Naive thymus-derived CD4-positive, alpha-beta T cell (primary cell): ENCODE measurements around the gene NPAS2. TPM values are rescaled to one million over a fixed set of nuclear protein-coding genes. Genes with fewer than 3 reads are reported as not detected.
A peak's percentile ranks its signal among the peaks of the same experiment; 100 is the strongest.

ENCODE experiments used
- ATAC-seq: fragments of 150-1000 bp; cut with Tn5 transposase; 2 replicates; pipeline ENCODE4 v1.10.0; 2021; ENCODE audit warnings: mild to moderate bottlenecking, moderate library complexity
- CTCF ChIA-PET: fragments of 350-600 bp; sonication (Branson Sonifier 250); formaldehyde crosslinking; loops from one replicate; lab custom pipeline; 2021; ENCODE audit warnings: antibody characterized with exemption; lab: Charles Lee
- POLR2A ChIA-PET: fragments of 350-600 bp; sonication (Branson Sonifier 250); formaldehyde crosslinking; loops from one replicate; lab custom pipeline; 2021; ENCODE audit warnings: antibody characterized with exemption, inconsistent platforms; lab: Charles Lee
- DNase-seq, 9 donors: peaks; one replicate each; pipeline versions ENCODE4 v3.0.0 to v3.0.0-alpha.2; 2020 to 2022; ENCODE audit warnings: mixed read lengths in 1 of 9
- H3K27ac ChIP-seq: one replicate; pipeline ENCODE4 v1.7.0; 2013; ENCODE audit warnings: mild to moderate bottlenecking, low read depth, low read length, moderate library complexity
- H3K27me3 ChIP-seq, 2 donors: one replicate each; pipeline ENCODE4 v1.7.0; 2013; ENCODE audit warnings: low read length in 2 of 2, mild to moderate bottlenecking in 2 of 2, moderate library complexity in 2 of 2; ENCODE audit not compliant: control insufficient read depth in 2 of 2, insufficient read depth in 2 of 2
- H3K36me3 ChIP-seq, 3 experiments: 1 replicate in 2 of 3; 2 replicates in 1 of 3; pipeline ENCODE4 v1.7.0; 2013; ENCODE audit warnings: low read length in 3 of 3, mild to moderate bottlenecking in 3 of 3, moderate library complexity in 1 of 3; ENCODE audit not compliant: insufficient read depth in 3 of 3, control insufficient read depth in 2 of 3
- H3K4me1 ChIP-seq, 2 donors: one replicate each; pipeline ENCODE4 v1.7.0; 2013; ENCODE audit warnings: low read length in 2 of 2, mild to moderate bottlenecking in 2 of 2, moderate library complexity in 1 of 2; ENCODE audit not compliant: control insufficient read depth in 2 of 2, insufficient read depth in 2 of 2
- H3K4me3 ChIP-seq: 2 replicates; pipeline ENCODE4 v1.7.0; 2013; ENCODE audit warnings: mild to moderate bottlenecking, low read length
- H3K9me3 ChIP-seq, 3 experiments: 1 replicate in 2 of 3; 2 replicates in 1 of 3; pipeline ENCODE4 v1.7.0; 2013; ENCODE audit warnings: low read length in 3 of 3; ENCODE audit not compliant: control insufficient read depth in 2 of 3
- H3K27ac Mint-ChIP-seq, 9 donors: one replicate each; pipeline ENCODE4 v1.8.0; 2020 to 2022; ENCODE audit warnings: mixed read lengths in 9 of 9, mild to moderate bottlenecking in 8 of 9, moderate library complexity in 5 of 9, inconsistent platforms in 2 of 9
- H3K27me3 Mint-ChIP-seq, 5 donors: one replicate each; pipeline ENCODE4 v1.8.0; 2021 to 2022; ENCODE audit warnings: mixed read lengths in 5 of 5, mild to moderate bottlenecking in 1 of 5
- H3K36me3 Mint-ChIP-seq, 5 donors: one replicate each; pipeline ENCODE4 v1.8.0; 2020 to 2022; ENCODE audit warnings: mixed read lengths in 5 of 5, mild to moderate bottlenecking in 3 of 5, inconsistent platforms in 1 of 5
- H3K4me1 Mint-ChIP-seq, 7 donors: one replicate each; pipeline ENCODE4 v1.8.0; 2020 to 2022; ENCODE audit warnings: mixed read lengths in 7 of 7, mild to moderate bottlenecking in 3 of 7, inconsistent platforms in 1 of 7
- H3K4me3 Mint-ChIP-seq, 10 donors: one replicate each; pipeline ENCODE4 v1.8.0; 2020 to 2022; ENCODE audit warnings: mild to moderate bottlenecking in 10 of 10, mixed read lengths in 10 of 10, moderate library complexity in 6 of 10, inconsistent platforms in 2 of 10
- H3K9me3 Mint-ChIP-seq, 11 donors: one replicate each; pipeline ENCODE4 v1.8.0; 2020 to 2022; ENCODE audit warnings: mixed read lengths in 11 of 11, mild to moderate bottlenecking in 4 of 11, inconsistent platforms in 1 of 11, moderate library complexity in 1 of 11
- intact Hi-C, 2 donors: fragments of 100-400 bp; cut with micrococcal nuclease; formaldehyde crosslinking; loops; one replicate each; pipeline ENCODE4 v1.15.1; 2023
- polyA plus RNA-seq, 2 donors: library from polyadenylated mRNA; unstranded; fragments of 300-500 nt; fragmentation: Illumina TruSeq; gene quantifications; one replicate each; pipeline ENCODE4 v1.2.3, GENCODE V29; 2021
- total RNA-seq, 6 experiments: library from RNA in 5 of 6; stranded (reverse) in 5 of 6; gene quantifications; 1 replicate in 5 of 6; 2 replicates in 1 of 6; pipeline ENCODE4 v1.2.3 and lab custom pipeline; 2021 to 2026

Gene NPAS2
- total and polyA plus RNA-seq, 7 experiments from 2014 or later: 1.2 to 15.0 (median 8.3) TPM

DNA sequence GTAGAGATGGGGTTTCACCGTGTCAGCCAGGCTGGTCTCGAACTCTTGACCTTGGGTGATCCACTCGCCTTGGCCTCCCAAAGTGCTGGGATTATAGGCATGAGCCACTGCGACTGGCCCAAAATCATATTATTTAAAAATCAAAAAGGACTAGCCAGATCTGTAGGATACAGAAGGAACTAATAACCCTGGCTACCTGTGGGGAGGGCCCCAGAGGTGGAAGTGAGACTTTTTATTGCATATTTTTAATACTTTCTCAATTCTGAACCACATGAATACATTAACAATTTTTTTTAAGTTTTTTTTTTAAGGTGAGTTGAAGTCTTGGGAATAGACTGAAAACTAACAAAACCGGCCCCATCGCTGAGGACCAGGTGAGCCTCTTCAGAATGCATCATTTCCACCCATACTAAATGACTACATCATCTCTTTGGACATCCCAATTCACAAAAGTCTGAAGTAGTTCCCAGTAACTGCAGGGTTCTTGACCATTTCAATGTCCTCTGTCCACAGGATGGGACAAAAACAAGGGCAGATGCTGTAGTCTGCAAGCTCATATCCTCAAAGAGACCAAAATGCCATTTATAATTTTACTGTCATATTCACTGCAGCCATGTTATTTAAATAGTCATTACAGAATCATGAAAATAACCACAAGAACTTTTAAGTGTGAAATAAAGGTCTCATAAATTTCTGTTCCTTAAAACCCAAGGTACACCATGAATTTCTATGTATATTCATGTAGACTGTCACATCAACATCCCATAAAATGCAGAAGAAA lies 203.6 kb downstream of the NPAS2 start:
- no peaks in the 10 kb centered on the region for H3K27me3 ChIP-seq
- CTCF ChIA-PET: interaction anchor here (1.5 kb wide), 1 partner anchor 14 kb away, joined by 3 read pairs; no protein-coding TSS in a partner anchor
- no peak overlapping the region for H3K27ac ChIP-seq
- POLR2A ChIA-PET: no interaction called here
- Mint-ChIP-seq H3K27ac (peak overlapping the region in 2 of 9 donors; percentile 13 to 22), H3K4me3 (no peak overlapping the region), H3K27me3 (no peaks in the 10 kb centered on the region), H3K36me3 (peaks cover 0 to 9% (median 5%) of the 10 kb centered on the region in 5 donors), H3K4me1 (peaks cover 0 to 3% (median 0%) of the 10 kb centered on the region in 7 donors), H3K9me3 (no peaks in the 10 kb centered on the region)
- no peak overlapping the region for H3K4me3 ChIP-seq
- ATAC-seq: no peak
- DNase-seq: no peak
- no peaks in the 10 kb centered on the region for H3K9me3 ChIP-seq
- intact Hi-C loops: no loop called here
- H3K36me3 ChIP-seq: peaks cover 0 to 6% (median 0%) of the 10 kb centered on the region in 3 experiments
- no peaks in the 10 kb centered on the region for H3K4me1 ChIP-seq

DNA sequence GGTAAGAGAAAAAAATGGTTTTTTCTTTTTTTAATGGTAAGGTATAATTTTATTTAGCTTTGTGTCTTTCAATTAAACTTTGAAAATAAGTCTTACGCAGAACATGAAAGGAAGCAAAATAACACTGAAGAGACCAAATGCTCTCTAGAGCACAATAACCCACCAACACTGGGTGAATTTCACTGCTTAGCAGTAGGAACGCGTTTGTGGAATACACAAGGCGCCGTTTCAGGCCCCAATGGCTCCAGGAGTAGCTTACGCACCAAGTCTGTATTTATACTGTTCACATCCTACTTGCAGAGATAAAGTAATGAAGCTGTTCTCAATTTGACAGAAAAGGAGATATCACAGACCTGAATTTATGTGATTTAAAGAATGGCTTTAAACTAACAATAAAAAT lies 205.6 kb downstream of the NPAS2 start:
- peaks cover 0 to 6% (median 0%) of the 10 kb centered on the region in 5 donors for H3K36me3 Mint-ChIP-seq
- Histone ChIP-seq H3K4me3 (no peak overlapping the region), H3K27ac (no peak overlapping the region), H3K36me3 (no peaks in the 10 kb centered on the region), H3K9me3 (no peaks in the 10 kb centered on the region), H3K27me3 (no peaks in the 10 kb centered on the region), H3K4me1 (no peaks in the 10 kb centered on the region)
- no peak for ATAC-seq
- H3K4me1 Mint-ChIP-seq: peaks cover 0 to 3% (median 0%) of the 10 kb centered on the region in 7 donors
- ChIA-PET POLR2A (interaction anchor here (0.8 kb wide), 1 partner anchor 21 kb away, joined by 3 read pairs; no protein-coding TSS in a partner anchor), CTCF (no interaction called here)
- no peak overlapping the region for H3K4me3 Mint-ChIP-seq
- H3K27me3 Mint-ChIP-seq: no peaks in the 10 kb centered on the region
- intact Hi-C loops: no loop called here
- H3K9me3 Mint-ChIP-seq: no peaks in the 10 kb centered on the region
- H3K27ac Mint-ChIP-seq: no peak overlapping the region
- DNase-seq: no peak

DNA sequence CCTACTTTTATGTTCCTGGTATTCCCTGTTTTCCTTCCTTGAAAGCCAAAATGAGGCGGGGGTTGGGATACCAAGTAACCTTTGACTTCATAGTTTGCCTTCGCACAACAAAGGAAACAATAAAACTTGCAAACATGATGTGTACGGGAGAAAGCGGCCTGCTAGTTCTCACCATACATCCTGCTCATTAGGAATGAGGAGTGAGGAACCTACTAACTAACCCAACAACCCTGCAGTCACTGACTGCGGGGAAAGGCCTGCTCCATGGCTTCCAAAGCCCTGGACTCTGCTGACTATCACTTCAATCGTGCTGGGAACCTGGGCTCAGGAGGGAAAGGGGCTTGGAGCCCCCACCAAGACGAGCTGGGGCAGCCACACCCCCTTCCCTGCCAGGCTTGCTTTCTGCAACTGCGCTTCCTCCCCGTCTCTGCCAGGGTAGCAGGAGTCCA lies 206.3 kb downstream of the NPAS2 start:
- Mint-ChIP-seq H3K27ac (peak overlapping the region in 1 of 9 donors; percentile 32), H3K4me3 (no peak overlapping the region), H3K9me3 (no peaks in the 10 kb centered on the region), H3K36me3 (peaks cover 0 to 3% (median 0%) of the 10 kb centered on the region in 5 donors), H3K27me3 (no peaks in the 10 kb centered on the region), H3K4me1 (peaks cover 0 to 3% (median 0%) of the 10 kb centered on the region in 7 donors)
- H3K9me3 ChIP-seq: no peaks in the 10 kb centered on the region
- H3K27me3 ChIP-seq: no peaks in the 10 kb centered on the region
- H3K4me1 ChIP-seq: no peaks in the 10 kb centered on the region
- DNase-seq: no peak
- no peaks in the 10 kb centered on the region for H3K36me3 ChIP-seq
- ATAC-seq: no peak
- intact Hi-C loops: no loop called here
- ChIA-PET CTCF (interaction anchor here (0.6 kb wide), 1 partner anchor 1970 kb away, joined by 3 read pairs; no protein-coding TSS in a partner anchor), POLR2A (interaction anchor here (0.8 kb wide), 1 partner anchor 22 kb away, joined by 3 read pairs; no protein-coding TSS in a partner anchor)
- H3K27ac ChIP-seq: no peak overlapping the region
- no peak overlapping the region for H3K4me3 ChIP-seq

DNA sequence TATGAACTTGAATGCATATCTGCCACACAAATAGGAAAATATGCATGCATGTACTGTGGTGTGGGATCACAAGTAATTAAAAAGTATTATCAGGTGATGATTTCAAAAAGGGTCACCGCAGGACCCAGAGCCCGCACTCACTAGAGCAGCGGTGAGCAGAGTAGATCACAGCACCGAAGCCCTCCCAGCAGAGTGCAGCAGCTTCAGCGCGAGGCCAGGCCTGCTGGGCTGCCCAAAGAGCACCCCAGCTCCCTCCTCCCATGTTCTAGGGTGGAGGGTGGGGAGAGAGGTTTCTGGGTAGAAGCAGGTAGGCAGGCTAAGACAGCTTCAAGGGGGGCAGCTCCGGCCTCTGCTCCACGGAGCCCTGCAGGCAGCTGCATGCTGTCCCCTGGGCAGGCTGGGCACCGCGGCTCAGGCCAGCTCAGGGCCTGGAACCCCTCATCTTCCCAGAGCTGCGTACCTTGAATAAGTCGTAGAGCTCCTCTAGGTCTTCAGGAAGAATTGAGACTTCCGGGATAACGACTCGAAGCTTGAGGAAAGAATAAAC lies 207.1 kb downstream of the NPAS2 start:
- no peak for DNase-seq
- Histone ChIP-seq H3K27me3 (no peaks in the 10 kb centered on the region), H3K27ac (no peak overlapping the region), H3K4me1 (no peaks in the 10 kb centered on the region), H3K4me3 (no peak overlapping the region), H3K36me3 (no peaks in the 10 kb centered on the region), H3K9me3 (no peaks in the 10 kb centered on the region)
- Mint-ChIP-seq H3K27ac (no peak overlapping the region), H3K4me1 (peaks cover 0 to 3% (median 0%) of the 10 kb centered on the region in 7 donors), H3K27me3 (no peaks in the 10 kb centered on the region), H3K36me3 (peaks cover 0 to 3% (median 0%) of the 10 kb centered on the region in 5 donors), H3K9me3 (no peaks in the 10 kb centered on the region), H3K4me3 (no peak overlapping the region)
- ATAC-seq: no peak
- CTCF ChIA-PET: interaction anchor here (0.6 kb wide), 1 partner anchor 1971 kb away, joined by 3 read pairs; no protein-coding TSS in a partner anchor
- POLR2A ChIA-PET: interaction anchor here (0.6 kb wide), 2 partner anchors 186 to 618 kb away, joined by 3 read pairs; no protein-coding TSS in a partner anchor
- intact Hi-C loops: no loop called here

DNA sequence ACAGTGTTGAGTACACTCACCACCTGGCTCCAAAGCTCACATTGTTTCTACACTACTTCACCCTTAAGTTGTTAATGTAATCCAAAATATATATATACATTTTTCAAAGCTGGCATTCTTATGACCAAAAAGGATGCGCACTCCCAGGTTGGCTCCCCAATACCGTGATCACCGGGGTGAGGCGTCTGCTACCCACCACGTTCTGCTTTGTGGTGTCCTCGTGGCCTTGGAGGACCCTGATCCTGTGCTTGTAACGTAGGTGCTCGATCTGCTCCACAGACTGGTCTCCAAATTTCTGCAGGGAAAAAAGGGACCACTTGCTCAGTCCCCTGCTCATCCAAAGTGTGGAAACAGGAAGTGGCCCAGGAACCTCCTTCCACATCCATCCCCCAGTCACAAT lies 207.9 kb downstream of the NPAS2 start:
- ATAC-seq (no peak), DNase-seq (no peak)
- intact Hi-C loops: no loop called here
- Histone ChIP-seq H3K9me3 (no peaks in the 10 kb centered on the region), H3K27me3 (no peaks in the 10 kb centered on the region), H3K27ac (no peak overlapping the region), H3K36me3 (no peaks in the 10 kb centered on the region), H3K4me3 (no peak overlapping the region), H3K4me1 (no peaks in the 10 kb centered on the region)
- H3K4me3 Mint-ChIP-seq: no peak overlapping the region
- ChIA-PET CTCF (no interaction called here), POLR2A (interaction anchor here (0.6 kb wide), 1 partner anchor 619 kb away, joined by 3 read pairs; no protein-coding TSS in a partner anchor)
- H3K27me3 Mint-ChIP-seq: no peaks in the 10 kb centered on the region
- peaks cover 0 to 3% (median 0%) of the 10 kb centered on the region in 5 donors for H3K36me3 Mint-ChIP-seq
- no peaks in the 10 kb centered on the region for H3K9me3 Mint-ChIP-seq
- no peak overlapping the region for H3K27ac Mint-ChIP-seq
- H3K4me1 Mint-ChIP-seq: peaks cover 0 to 3% (median 0%) of the 10 kb centered on the region in 7 donors

DNA sequence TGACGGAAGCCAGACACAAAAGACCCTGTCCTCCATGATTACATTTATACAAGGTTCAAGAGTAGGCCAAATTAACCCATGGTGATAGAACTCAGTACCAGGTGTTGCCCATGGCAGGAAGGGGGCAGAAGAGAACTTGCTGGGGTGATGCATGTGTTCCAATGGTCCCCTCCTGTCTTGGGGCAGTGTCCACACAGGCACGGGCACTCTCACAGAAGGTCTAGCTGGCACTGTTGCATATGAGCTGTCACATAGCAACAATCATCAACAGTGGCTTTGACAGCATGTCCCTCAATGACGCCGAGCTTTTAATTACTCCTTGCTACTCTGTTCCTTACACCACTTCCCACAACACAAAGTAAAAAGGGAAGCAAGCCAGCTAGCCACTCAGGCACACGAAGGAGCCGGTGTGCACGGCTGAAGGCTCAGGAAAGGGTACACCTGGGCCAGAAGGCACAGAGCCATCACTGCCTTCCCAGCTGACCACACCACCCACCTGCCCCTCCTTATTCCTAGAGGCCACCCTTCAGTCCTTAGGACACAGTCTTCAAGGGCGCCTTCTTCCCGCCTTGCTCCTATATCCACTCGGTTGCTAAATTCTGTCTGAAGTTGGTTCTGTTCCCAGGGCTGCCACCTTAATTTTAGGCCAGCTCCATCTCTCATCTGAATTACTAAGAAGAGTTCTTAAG lies 211.1 kb downstream of the NPAS2 start:
- peaks cover 0 to 4% (median 0%) of the 10 kb centered on the region in 5 donors for H3K27me3 Mint-ChIP-seq
- ChIA-PET CTCF (interaction anchor here (1.2 kb wide), 1 partner anchor 19 kb away, joined by 8 read pairs; no protein-coding TSS in a partner anchor), POLR2A (interaction anchor here (0.6 kb wide), 1 partner anchor 166 kb away, joined by 3 read pairs; no protein-coding TSS in a partner anchor)
- no peak overlapping the region for H3K4me3 Mint-ChIP-seq
- H3K27ac ChIP-seq: no peak overlapping the region
- DNase-seq (no peak), ATAC-seq (peak; percentile 64)
- H3K36me3 Mint-ChIP-seq: peaks cover 0 to 4% (median 0%) of the 10 kb centered on the region in 5 donors
- H3K4me1 ChIP-seq: no peaks in the 10 kb centered on the region
- no peaks in the 10 kb centered on the region for H3K9me3 Mint-ChIP-seq
- no peaks in the 10 kb centered on the region for H3K9me3 ChIP-seq
- intact Hi-C loops: no loop called here
- no peak overlapping the region for H3K27ac Mint-ChIP-seq
- no peaks in the 10 kb centered on the region for H3K27me3 ChIP-seq
- no peak overlapping the region for H3K4me3 ChIP-seq
- no peaks in the 10 kb centered on the region for H3K4me1 Mint-ChIP-seq
- no peaks in the 10 kb centered on the region for H3K36me3 ChIP-seq
